Ascending aorta (tissue), 2 donors: ENCODE measurements around the gene GRK2. TPM values are rescaled to one million over a fixed set of nuclear protein-coding genes. Genes with fewer than 3 reads are reported as not detected.

Source experiments
- DNase-seq, 2 donors: peaks; one replicate each; pipeline ENCODE4 v3.0.0-alpha.2; 2019; ENCODE audit warnings: low spot score in 2 of 2
- H3K27ac ChIP-seq, 2 donors: fragments of 200-600 bp; sonication (generic); one replicate each; pipeline ENCODE4 v1.5.1; 2016 to 2017; ENCODE audit warnings: mild to moderate bottlenecking in 1 of 2
- H3K27me3 ChIP-seq: fragments of 200-600 bp; sonication (generic); one replicate; pipeline ENCODE4 v1.5.1; 2017
- H3K36me3 ChIP-seq, 2 donors: fragments of 200-600 bp; sonication (generic); one replicate each; pipeline ENCODE4 v1.5.1; 2016
- H3K4me1 ChIP-seq, 2 donors: fragments of 200-600 bp; sonication (generic); one replicate each; pipeline ENCODE4 v1.5.1; 2016 to 2017; ENCODE audit warnings: mild to moderate bottlenecking in 1 of 2
- H3K4me3 ChIP-seq, 2 donors: fragments of 200-600 bp; sonication (generic); one replicate each; pipeline ENCODE4 v1.5.1; 2016 to 2017; ENCODE audit warnings: mild to moderate bottlenecking in 1 of 2
- H3K9me3 ChIP-seq, 2 donors: fragments of 200-600 bp; sonication (generic); one replicate each; pipeline ENCODE4 v1.5.1; 2016
- CTCF ChIP-seq, 3 experiments: fragments of 200-600 bp in 2 of 3; fragments of 450-650 bp in 1 of 3; sonication (generic) in 2 of 3; IDR thresholded peaks; one replicate each; pipeline ENCODE4 v1.5.1; 2016 to 2019; ENCODE audit warnings: antibody characterized with exemption in 3 of 3, mild to moderate bottlenecking in 1 of 3, moderate library complexity in 1 of 3
- intact Hi-C: fragments of 100-400 bp; cut with DNase I; formaldehyde crosslinking; loops from one replicate; pipeline ENCODE4 v1.15.1; 2023
- total RNA-seq: library from RNA; depleted of rRNA; stranded (reverse); fragments of >200 nt; gene quantifications from one replicate; pipeline ENCODE4 v1.1.0, GENCODE V29; 2016

Gene GRK2
- total RNA-seq, 1 donor from 2014 or later: 65.3 TPM

DNA sequence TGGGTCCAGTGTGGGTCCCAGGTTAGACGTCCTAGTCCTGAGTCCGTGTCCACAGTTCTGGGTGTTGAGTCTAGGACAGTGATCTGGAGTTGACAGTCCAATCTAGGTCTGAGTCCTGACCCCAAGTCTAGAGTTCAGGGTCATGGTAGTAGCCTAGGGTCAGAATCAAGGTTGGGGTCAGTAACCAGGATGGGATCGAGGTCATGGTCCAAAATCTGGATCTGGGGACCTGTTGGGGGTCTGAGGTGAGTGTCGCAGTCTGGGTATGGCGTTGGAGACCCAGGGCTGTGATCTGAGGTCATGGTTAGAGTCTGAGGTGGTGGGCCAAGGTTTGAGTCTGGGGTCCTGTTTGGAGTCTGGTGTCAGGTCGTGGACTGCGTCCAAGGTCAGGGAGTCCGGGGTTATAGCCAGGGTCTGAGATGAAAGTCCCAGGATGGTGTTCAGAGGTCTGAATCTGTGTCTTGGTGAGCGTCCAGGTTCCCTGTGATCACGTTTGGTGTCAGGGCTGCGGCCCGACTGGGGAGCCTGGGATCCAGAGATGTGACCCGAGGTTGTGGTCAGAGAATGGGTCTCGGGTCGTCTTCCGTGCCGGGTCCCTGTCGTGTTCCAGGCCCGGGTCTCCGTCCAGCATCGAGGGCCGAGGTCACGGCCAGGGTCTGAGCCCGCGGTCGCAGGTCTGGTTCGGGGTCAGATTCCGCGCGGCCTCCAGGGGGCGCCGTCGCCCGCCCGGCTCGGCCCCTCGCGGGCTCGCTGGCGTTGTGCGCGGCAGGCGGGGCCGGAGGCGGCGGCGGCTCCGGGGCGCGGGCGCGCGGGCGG is 432 bp upstream of the GRK2 start:
- Histone ChIP-seq H3K4me3 (peak overlapping the region; percentile 23 to 39), H3K27me3 (no peaks in the 10 kb centered on the region), H3K9me3 (no peaks in the 10 kb centered on the region), H3K4me1 (peaks cover 39 to 42% of the 10 kb centered on the region in 2 donors), H3K36me3 (no peaks in the 10 kb centered on the region), H3K27ac (peak overlapping the region; percentile 73 to 80)
- intact Hi-C loops: loop anchor here (1.0 to 5.0 kb wide), 4 partner anchors 23 to 241 kb away; partner anchors contain the start of genes ANKRD13D, CDK2AP2 and PITPNM1
- DNase-seq: peak in 1 of 2 donors; percentile 85
- TF ChIP-seq CTCF (IDR thresholded peaks at IDR 0.05): peak; percentile 61 to 95 (median 72)

DNA sequence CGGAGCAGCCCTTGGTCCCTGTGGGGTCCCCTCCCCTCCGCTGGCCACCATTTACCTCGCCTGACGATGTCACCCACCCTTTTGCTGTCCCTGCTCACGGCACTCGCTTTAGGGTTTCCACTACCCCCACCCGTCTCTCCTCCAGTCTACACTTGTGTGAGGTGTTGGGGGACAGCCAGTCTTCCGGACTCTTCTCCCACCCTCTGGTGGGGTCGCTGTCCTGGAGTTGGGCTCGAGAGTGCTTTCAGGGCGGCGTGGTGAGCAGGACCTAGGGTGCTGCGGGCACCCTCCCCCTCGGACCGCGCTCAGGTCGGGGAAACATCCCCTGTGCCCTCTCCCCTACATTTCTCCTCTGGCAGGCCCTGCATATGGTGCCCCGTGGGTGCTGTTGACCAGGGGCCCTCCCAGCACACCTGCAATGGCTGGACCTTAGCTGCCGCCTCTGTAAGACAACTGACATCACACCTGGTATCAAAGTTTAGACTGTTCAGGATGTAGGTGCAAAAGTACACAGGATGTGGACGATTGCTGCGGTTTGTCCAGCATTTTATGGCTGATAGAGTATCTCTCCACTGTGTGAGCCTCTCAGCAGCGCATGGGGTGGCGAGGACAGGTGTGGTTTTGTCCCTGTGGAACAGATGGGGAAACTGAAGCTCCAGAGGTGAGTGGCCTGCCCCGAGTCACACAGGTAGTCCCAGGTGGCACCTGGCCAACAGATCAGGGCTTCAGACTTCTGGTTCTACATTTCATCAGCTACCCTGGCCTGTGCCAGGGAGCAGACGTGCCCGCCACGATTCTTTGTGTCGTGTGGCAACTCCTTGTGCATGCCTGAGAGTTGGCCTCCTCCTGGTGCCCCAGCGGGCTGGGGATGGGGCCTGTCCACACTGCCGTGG is 1.2 kb downstream of the GRK2 start:
- no peak for TF ChIP-seq CTCF (IDR thresholded peaks at IDR 0.05)
- no peaks in the 10 kb centered on the region for H3K36me3 ChIP-seq
- no peaks in the 10 kb centered on the region for H3K9me3 ChIP-seq
- peak in 1 of 2 donors; percentile 68 for DNase-seq
- H3K27me3 ChIP-seq: no peaks in the 10 kb centered on the region
- intact Hi-C loops: loop anchor here (5.0 kb wide), 1 partner anchor 240 kb away; the partner anchor contains the start of genes CDK2AP2 and PITPNM1
- H3K27ac ChIP-seq: peak overlapping the region; percentile 85 to 91
- peak overlapping the region; percentile 87 to 99 for H3K4me3 ChIP-seq
- H3K4me1 ChIP-seq: peaks cover 48 to 50% of the 10 kb centered on the region in 2 donors

GRCh38 chr11:67268081-67268961 is 2.0 kb downstream of the GRK2 start:
- H3K4me3 ChIP-seq: peak overlapping the region; percentile 87 to 99
- H3K27ac ChIP-seq: peak overlapping the region; percentile 85 to 91
- DNase-seq: peak; percentile 7 to 67
- intact Hi-C loops: loop anchor here (5.0 kb wide), 1 partner anchor 239 kb away; the partner anchor contains the start of genes CDK2AP2 and PITPNM1
- peaks cover 52 to 54% of the 10 kb centered on the region in 2 donors for H3K4me1 ChIP-seq
- TF ChIP-seq CTCF (IDR thresholded peaks at IDR 0.05): no peak
- H3K9me3 ChIP-seq: no peaks in the 10 kb centered on the region
- no peaks in the 10 kb centered on the region for H3K27me3 ChIP-seq
- H3K36me3 ChIP-seq: no peaks in the 10 kb centered on the region

DNA sequence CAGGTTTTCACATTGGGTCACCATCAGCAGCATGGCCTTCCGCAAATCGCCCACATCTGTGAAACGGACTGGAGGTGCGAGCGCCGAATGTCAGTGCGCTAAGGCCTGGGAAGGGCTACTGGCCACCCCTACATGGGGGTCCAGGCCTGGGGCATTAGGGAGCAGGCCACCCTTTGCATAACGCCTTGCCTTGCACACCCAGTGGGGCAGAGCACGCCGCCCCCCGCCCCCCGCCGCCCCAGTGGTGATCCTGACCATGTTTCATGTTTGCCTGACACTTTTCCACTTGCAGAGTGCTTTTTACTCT is 2.6 kb downstream of the GRK2 start:
- intact Hi-C loops: loop anchor here (5.0 kb wide), 1 partner anchor 238 kb away; the partner anchor contains the start of genes CDK2AP2 and PITPNM1
- no peaks in the 10 kb centered on the region for H3K27me3 ChIP-seq
- no peaks in the 10 kb centered on the region for H3K36me3 ChIP-seq
- peak in 1 of 2 donors; percentile 1 for DNase-seq
- peak overlapping the region; percentile 72 to 85 for H3K27ac ChIP-seq
- H3K9me3 ChIP-seq: no peaks in the 10 kb centered on the region
- peaks cover 57 to 60% of the 10 kb centered on the region in 2 donors for H3K4me1 ChIP-seq
- peak overlapping the region; percentile 12 to 99 for H3K4me3 ChIP-seq
- no peak for TF ChIP-seq CTCF (IDR thresholded peaks at IDR 0.05)
